H9 (cell line): ENCODE measurements around the gene VEGFB. TPM values are rescaled to one million over a fixed set of nuclear protein-coding genes. Genes with fewer than 3 reads are reported as not detected.

Source experiments
- DNase-seq: peaks from one replicate; pipeline ENCODE4 v3.0.0-alpha.2; 2017
- H2AFZ ChIP-seq: one replicate; pipeline ENCODE4 v1.6.1; 2013; ENCODE audit warnings: mild to moderate bottlenecking, low read length, control low read depth, moderate library complexity
- H2AK5ac ChIP-seq: 2 replicates; pipeline ENCODE4 v1.6.1; 2013; ENCODE audit warnings: low read length, control low read depth, mixed read lengths; ENCODE audit not compliant: insufficient read length
- H2BK120ac ChIP-seq: one replicate; pipeline ENCODE4 v1.6.1; 2013; ENCODE audit warnings: low read depth, mild to moderate bottlenecking, low read length, control low read depth, inconsistent platforms; ENCODE audit not compliant: poor library complexity, severe bottlenecking
- H2BK12ac ChIP-seq: 2 replicates; pipeline ENCODE4 v1.6.1; 2013; ENCODE audit warnings: low read length, control low read depth, mixed read lengths, low read depth; ENCODE audit not compliant: insufficient read length
- H2BK15ac ChIP-seq: 2 replicates; pipeline ENCODE4 v1.6.1; 2013; ENCODE audit warnings: low read depth, low read length, control low read depth
- H2BK20ac ChIP-seq: one replicate; pipeline ENCODE4 v1.6.1; 2013; ENCODE audit warnings: low read depth, mild to moderate bottlenecking, low read length, control low read depth, inconsistent platforms; ENCODE audit not compliant: poor library complexity, severe bottlenecking
- H2BK5ac ChIP-seq: 2 replicates; pipeline ENCODE4 v1.6.1; 2013; ENCODE audit warnings: low read length, control low read depth, mixed read lengths; ENCODE audit not compliant: insufficient read length
- H3K14ac ChIP-seq: 2 replicates; pipeline ENCODE4 v1.6.1; 2013; ENCODE audit warnings: low read length, control low read depth; ENCODE audit not compliant: insufficient read depth
- H3K18ac ChIP-seq: 2 replicates; pipeline ENCODE4 v1.6.1; 2013; ENCODE audit warnings: low read depth, mild to moderate bottlenecking, mixed read lengths, low read length, control low read depth; ENCODE audit not compliant: insufficient read length
- H3K23ac ChIP-seq: 2 replicates; pipeline ENCODE4 v1.6.1; 2013; ENCODE audit warnings: low read length, control low read depth, mixed read lengths, low read depth; ENCODE audit not compliant: insufficient read length
- H3K23me2 ChIP-seq: 2 replicates; pipeline ENCODE4 v1.6.1; 2013; ENCODE audit warnings: low read depth, mild to moderate bottlenecking, mixed read lengths, low read length, control low read depth; ENCODE audit not compliant: insufficient read length, poor library complexity, severe bottlenecking
- H3K27ac ChIP-seq: 2 replicates; pipeline ENCODE4 v1.5.1; 2013; ENCODE audit warnings: low read length, control low read depth, mixed read lengths, low read depth; ENCODE audit not compliant: insufficient read length
- H3K27me3 ChIP-seq: 2 replicates; pipeline ENCODE4 v1.6.1; 2013; ENCODE audit warnings: low read length, control low read depth, inconsistent platforms; ENCODE audit not compliant: insufficient read depth
- H3K4ac ChIP-seq: 2 replicates; pipeline ENCODE4 v1.6.1; 2013; ENCODE audit warnings: low read depth, mild to moderate bottlenecking, control low read depth, inconsistent platforms, low read length, moderate library complexity
- H3K4me1 ChIP-seq: 2 replicates; pipeline ENCODE4 v1.6.1; 2013; ENCODE audit warnings: low read length, control low read depth, inconsistent platforms; ENCODE audit not compliant: insufficient read depth
- H3K4me2 ChIP-seq: 2 replicates; pipeline ENCODE4 v1.6.1; 2013; ENCODE audit warnings: low read length, control low read depth, mixed read lengths; ENCODE audit not compliant: insufficient read length, insufficient read depth
- H3K56ac ChIP-seq: 2 replicates; pipeline ENCODE4 v1.6.1; 2013; ENCODE audit warnings: low read depth, mild to moderate bottlenecking, mixed read lengths, low read length, control low read depth; ENCODE audit not compliant: insufficient read length
- H3K79me1 ChIP-seq: 2 replicates; pipeline ENCODE4 v1.6.1; 2013; ENCODE audit warnings: low read depth, mild to moderate bottlenecking, moderate library complexity, low read length, control low read depth, inconsistent platforms; ENCODE audit not compliant: insufficient read depth, poor library complexity, severe bottlenecking
- H3K79me2 ChIP-seq: 2 replicates; pipeline ENCODE4 v1.6.1; 2013; ENCODE audit warnings: low read length, control low read depth, inconsistent platforms; ENCODE audit not compliant: insufficient read depth
- H3K9ac ChIP-seq: 2 replicates; pipeline ENCODE4 v1.6.1; 2013; ENCODE audit warnings: low read length, control low read depth, mixed read lengths; ENCODE audit not compliant: insufficient read length; ENCODE audit errors: extremely low read depth
- H3K9me3 ChIP-seq: one replicate; pipeline ENCODE4 v1.6.1; 2013; ENCODE audit warnings: low read depth, low read length, inconsistent platforms; ENCODE audit not compliant: control insufficient read depth
- H3T11ph ChIP-seq: one replicate; pipeline ENCODE4 v1.6.1; 2013; ENCODE audit warnings: mild to moderate bottlenecking, low read length, control low read depth, inconsistent platforms
- H4K20me1 ChIP-seq: one replicate; pipeline ENCODE4 v1.6.1; 2013; ENCODE audit not compliant: control insufficient read depth, insufficient read length, insufficient read depth
- H4K5ac ChIP-seq: 2 replicates; pipeline ENCODE4 v1.6.1; 2013; ENCODE audit warnings: low read depth, mild to moderate bottlenecking, mixed read lengths, low read length, control low read depth; ENCODE audit not compliant: insufficient read length
- H4K8ac ChIP-seq: replicated peaks from 2 replicates; pipeline ENCODE4 v1.6.1; 2013; ENCODE audit warnings: low read length, control low read depth, mixed read lengths, low read depth; ENCODE audit not compliant: insufficient read length
- H4K91ac ChIP-seq: 2 replicates; pipeline ENCODE4 v1.6.1; 2013; ENCODE audit warnings: low read depth, mild to moderate bottlenecking, moderate library complexity, mixed read lengths, low read length, control low read depth; ENCODE audit not compliant: insufficient read length
- H3K27ac Mint-ChIP-seq, 3 experiments: 2 replicates in 2 of 3; 3 replicates in 1 of 3; pipeline ENCODE4 v1.8.0; 2020 to 2021; ENCODE audit warnings: mixed read lengths in 3 of 3, mild to moderate bottlenecking in 1 of 3, moderate library complexity in 1 of 3
- H3K27me3 Mint-ChIP-seq: 2 replicates; pipeline ENCODE4 v1.8.0; 2021; ENCODE audit warnings: low read depth, mild to moderate bottlenecking, moderate library complexity, mixed read lengths
- H3K36me3 Mint-ChIP-seq, 3 experiments: 2 replicates in 2 of 3; 3 replicates in 1 of 3; pipeline ENCODE4 v1.8.0; 2020 to 2021; ENCODE audit warnings: low read depth in 3 of 3, mixed read lengths in 3 of 3; ENCODE audit not compliant: insufficient read depth in 1 of 3
- H3K4me1 Mint-ChIP-seq, 2 experiments: 2 replicates each; pipeline ENCODE4 v1.8.0; 2020; ENCODE audit warnings: mixed read lengths in 2 of 2
- H3K4me3 Mint-ChIP-seq, 2 experiments: 2 replicates in 1 of 2; 3 replicates in 1 of 2; pipeline ENCODE4 v1.8.0; 2020 to 2021; ENCODE audit warnings: mild to moderate bottlenecking in 2 of 2, mixed read lengths in 2 of 2, moderate library complexity in 1 of 2
- H3K9me3 Mint-ChIP-seq, 2 experiments: 2 replicates in 1 of 2; 3 replicates in 1 of 2; pipeline ENCODE4 v1.8.0; 2020; ENCODE audit warnings: mild to moderate bottlenecking in 2 of 2, mixed read lengths in 2 of 2, moderate library complexity in 1 of 2
- CTCF ChIP-seq: fragments of 200-600 bp; sonication (generic); conservative IDR thresholded peaks from 3 replicates; pipeline ENCODE4 v1.8.0; 2021; ENCODE audit warnings: antibody characterized with exemption, mild to moderate bottlenecking
- WGBS: extraction: QIAGEN DNeasy Blood & Tissue Kit; methylation state at CpG from one replicate; pipeline ENCODE4 v1.1.7; 2013; ENCODE audit warnings: missing lambda C conversion rate, low lambda C conversion rate, mixed read lengths; ENCODE audit not compliant: insufficient read length; ENCODE audit errors: extremely low coverage; 5-methylcytosine and 5-hydroxymethylcytosine counted together
- total RNA-seq: library from RNA; stranded (reverse); gene quantifications from 2 replicates; pipeline ENCODE4 v1.2.1, GENCODE V29; 2021

VEGFB gene
- total RNA-seq, 1 experiment from 2014 or later: 57.7 TPM

GRCh38 chr11:64234647-64235379, 429 bp downstream of the VEGFB start:
- Histone ChIP-seq H2BK20ac (no peak overlapping the region), H3K14ac (no peak overlapping the region), H2BK12ac (no peak overlapping the region), H4K20me1 (no peaks in the 10 kb centered on the region), H3T11ph (no peak overlapping the region), H3K18ac (no peak overlapping the region), H3K56ac (no peak overlapping the region), H4K91ac (no peak overlapping the region), H3K27me3 (no peaks in the 10 kb centered on the region; the same call in 1 of the 2 replicates), H3K9ac (no peak overlapping the region), H3K4me1 (no peaks in the 10 kb centered on the region), H2BK15ac (no peak overlapping the region), H2BK120ac (no peak overlapping the region), H2AK5ac (no peak overlapping the region), H4K5ac (no peak overlapping the region), H3K79me2 (no peaks in the 10 kb centered on the region), H3K9me3 (no peaks in the 10 kb centered on the region), H2AFZ (no peak overlapping the region), H3K79me1 (no peaks in the 10 kb centered on the region), H3K23ac (no peak overlapping the region), H4K8ac (no peak overlapping the region), H3K4ac (no peak overlapping the region), H2BK5ac (no peak overlapping the region), H3K23me2 (peaks cover 21% of the 10 kb centered on the region), H3K27ac (no peak overlapping the region), H3K4me2 (peak overlapping the region; percentile 42)
- Mint-ChIP-seq H3K27ac (peak overlapping the region in 1 of 3 experiments; percentile 82; a peak in 1 of 7 replicates), H3K9me3 (no peaks in the 10 kb centered on the region), H3K4me3 (peak overlapping the region; percentile 81 to 85), H3K4me1 (peaks cover 16 to 24% of the 10 kb centered on the region in 2 experiments), H3K36me3 (peaks cover 4 to 26% (median 13%) of the 10 kb centered on the region in 3 experiments; a peak in 6 of 7 replicates), H3K27me3 (peaks cover 20% of the 10 kb centered on the region)
- TF ChIP-seq CTCF: no peak
- no peak for DNase-seq
- WGBS: no CpG with 5 or more reads among the region's 80 CpGs
